Muscle of arm (tissue), 12 donors: ENCODE results near the gene NT5DC4. TPM values are rescaled to one million over a fixed set of nuclear protein-coding genes. Genes with fewer than 3 reads are reported as not detected.
A peak's percentile ranks its signal among the peaks of the same experiment; 100 is the strongest.

Experiments used
- DNase-seq: peaks from one replicate; pipeline ENCODE4 v3.0.0-alpha.2; 2013
- polyA plus RNA-seq, 12 donors: library from polyadenylated mRNA; unstranded; fragments of 120-200 nt; gene quantifications; one replicate each; pipeline ENCODE4 v1.2.1, GENCODE V29; 2013; ENCODE audit not compliant: insufficient read length in 12 of 12

The NT5DC4 gene
- polyA plus RNA-seq, 12 donors = 1.5 TPM; not detected in 11

GRCh38 chr2:112754564-112754963 lies 33.7 kb downstream of the NT5DC4 start:
- DNase-seq = no peak

- DNase-seq = no peak
Observed at GRCh38 chr2:112755444-112755843, 34.6 kb downstream of the NT5DC4 start.

GRCh38 chr2:112756207-112756606 lies 35.4 kb downstream of the NT5DC4 start:
- no peak for DNase-seq

- no peak for DNase-seq
Observed at GRCh38 chr2:112757265-112757664, 36.4 kb downstream of the NT5DC4 start.

- DNase-seq = no peak
Observed at GRCh38 chr2:112758711-112759110, 37.9 kb downstream of the NT5DC4 start.

GRCh38 chr2:112760149-112760548 lies 39.3 kb downstream of the NT5DC4 start:
- no peak for DNase-seq

- DNase-seq = no peak
Observed at GRCh38 chr2:112762276-112762675, 41.5 kb downstream of the NT5DC4 start.

- DNase-seq = peak; percentile 97
Observed at GRCh38 chr2:112764071-112765044, 43.5 kb downstream of the NT5DC4 start, which contains the start of gene CKAP2L. Gene CKAP2L, minus strand, starts transcription at chr2:112764609. Its CDS starts 11 bp downstream, at chr2:112764598.

- no peak for DNase-seq
Observed at GRCh38 chr2:112765251-112765650, 44.4 kb downstream of the NT5DC4 start.

- no peak for DNase-seq
Observed at GRCh38 chr2:112767693-112768330, 47.0 kb downstream of the NT5DC4 start.

GRCh38 chr2:112768432-112768831 lies 47.6 kb downstream of the NT5DC4 start:
- no peak for DNase-seq

GRCh38 chr2:112772322-112772721 lies 51.5 kb downstream of the NT5DC4 start:
- DNase-seq = no peak

GRCh38 chr2:112772911-112773475 lies 52.2 kb downstream of the NT5DC4 start:
- no peak for DNase-seq

- no peak for DNase-seq
Observed at GRCh38 chr2:112773556-112773955, 52.7 kb downstream of the NT5DC4 start.

- DNase-seq = no peak
Observed at GRCh38 chr2:112774536-112775285, 53.9 kb downstream of the NT5DC4 start.

- no peak for DNase-seq
Observed at GRCh38 chr2:112776113-112776512, 55.3 kb downstream of the NT5DC4 start.

- DNase-seq = no peak
Observed at GRCh38 chr2:112777036-112777435, 56.2 kb downstream of the NT5DC4 start.

- DNase-seq = no peak
Observed at GRCh38 chr2:112779598-112779997, 58.8 kb downstream of the NT5DC4 start.

GRCh38 chr2:112782234-112782799 lies 61.5 kb downstream of the NT5DC4 start:
- no peak for DNase-seq

- DNase-seq = no peak
Observed at GRCh38 chr2:112783187-112783714, 62.4 kb downstream of the NT5DC4 start.
